T-helper 2 cell treated with Interferon-gamma antibody and Interleukin-4, amounts not matched to agents 5 μg/mL and 100 μg/mL, for 36 hours (primary cell): ENCODE results near the gene DDIT3.
"Not testable (repeated sequence)": the region's sequence is repeated elsewhere in the genome, so short reads cannot be mapped to it uniquely, and the experiment has no call there.

ENCODE experiments used
- DNase-seq: peaks from one replicate; pipeline ENCODE4 v3.0.0; 2021; ENCODE audit warnings: low spot score
- H3K27ac Mint-ChIP-seq: one replicate; pipeline ENCODE4 v1.8.0; 2021; ENCODE audit warnings: mild to moderate bottlenecking, mixed read lengths
- H3K27me3 Mint-ChIP-seq: one replicate; pipeline ENCODE4 v1.8.0; 2021; ENCODE audit warnings: low read depth, mixed read lengths
- H3K36me3 Mint-ChIP-seq: one replicate; pipeline ENCODE4 v1.8.0; 2021; ENCODE audit warnings: low read depth, mixed read lengths
- H3K4me1 Mint-ChIP-seq: one replicate; pipeline ENCODE4 v1.8.0; 2021; ENCODE audit warnings: low read depth, mixed read lengths
- H3K4me3 Mint-ChIP-seq: one replicate; pipeline ENCODE4 v1.8.0; 2022; ENCODE audit warnings: mild to moderate bottlenecking, moderate library complexity, mixed read lengths
- H3K9me3 Mint-ChIP-seq: one replicate; pipeline ENCODE4 v1.8.0; 2021; ENCODE audit warnings: mixed read lengths

Gene DDIT3

GRCh38 chr12:57525615-57526383 lies 5.5 kb upstream of the DDIT3 start:
- peaks cover 30% of the 10 kb centered on the region for H3K4me1 Mint-ChIP-seq
- no peaks in the 10 kb centered on the region for H3K9me3 Mint-ChIP-seq
- peak overlapping the region; percentile 20 for H3K27ac Mint-ChIP-seq

GRCh38 chr12:57524814-57525614 lies 4.7 kb upstream of the DDIT3 start:
- DNase-seq: no peak
- Mint-ChIP-seq H3K9me3 (no peaks in the 10 kb centered on the region), H3K27ac (peak overlapping the region; percentile 90), H3K27me3 (peaks cover 5% of the 10 kb centered on the region), H3K4me3 (peak overlapping the region; percentile 97), H3K36me3 (peaks cover 48% of the 10 kb centered on the region), H3K4me1 (peaks cover 30% of the 10 kb centered on the region)

More at GRCh38 chr12:57525615-57526383, 5.5 kb upstream of the DDIT3 start:
- no peak for DNase-seq
- Mint-ChIP-seq H3K27me3 (peaks cover 3% of the 10 kb centered on the region), H3K36me3 (peaks cover 48% of the 10 kb centered on the region), H3K4me3 (no peak overlapping the region)

- peaks cover 48% of the 10 kb centered on the region for H3K36me3 Mint-ChIP-seq
- H3K9me3 Mint-ChIP-seq: no peaks in the 10 kb centered on the region
- DNase-seq: no peak
- peak overlapping the region; percentile 97 for H3K4me3 Mint-ChIP-seq
- H3K4me1 Mint-ChIP-seq: peaks cover 34% of the 10 kb centered on the region
- peaks cover 5% of the 10 kb centered on the region for H3K27me3 Mint-ChIP-seq
- peak overlapping the region; percentile 90 for H3K27ac Mint-ChIP-seq
Measured at GRCh38 chr12:57523706-57524614, 3.6 kb upstream of the DDIT3 start.

- Mint-ChIP-seq H3K27ac (peak overlapping the region; percentile 90), H3K27me3 (peaks cover 5% of the 10 kb centered on the region), H3K4me3 (peak overlapping the region; percentile 97), H3K36me3 (peaks cover 48% of the 10 kb centered on the region), H3K4me1 (peaks cover 41% of the 10 kb centered on the region), H3K9me3 (no peaks in the 10 kb centered on the region)
- no peak for DNase-seq
Measured at GRCh38 chr12:57522887-57523705, 2.8 kb upstream of the DDIT3 start.

- Mint-ChIP-seq H3K36me3 (peaks cover 54% of the 10 kb centered on the region), H3K4me1 (peaks cover 46% of the 10 kb centered on the region), H3K9me3 (no peaks in the 10 kb centered on the region), H3K27ac (peak within 1 kb of the TSS; percentile 100), H3K27me3 (peaks cover 5% of the 10 kb centered on the region), H3K4me3 (peak within 1 kb of the TSS; percentile 97)
- peak; percentile 94 for DNase-seq
Measured at GRCh38 chr12:57522011-57522886, 1.9 kb upstream of the DDIT3 start, which contains the start of gene MBD6. Gene MBD6, plus strand, starts transcription at chr12:57522824. Its CDS starts 1,480 bp downstream, at chr12:57524304.

- H3K27ac Mint-ChIP-seq: peak overlapping the region; percentile 100
- peak overlapping the region; percentile 97 for H3K4me3 Mint-ChIP-seq
- peak; percentile 27 for DNase-seq
- H3K27me3 Mint-ChIP-seq: peaks cover 5% of the 10 kb centered on the region
- peaks cover 54% of the 10 kb centered on the region for H3K36me3 Mint-ChIP-seq
- no peaks in the 10 kb centered on the region for H3K9me3 Mint-ChIP-seq
- H3K4me1 Mint-ChIP-seq: peaks cover 46% of the 10 kb centered on the region
Measured at GRCh38 chr12:57521525-57522010, 1.3 kb upstream of the DDIT3 start.

- H3K4me3 Mint-ChIP-seq: peak overlapping the region; percentile 97
- H3K4me1 Mint-ChIP-seq: peaks cover 44% of the 10 kb centered on the region
- peaks cover 65% of the 10 kb centered on the region for H3K36me3 Mint-ChIP-seq
- H3K9me3 Mint-ChIP-seq: no peaks in the 10 kb centered on the region
- peaks cover 5% of the 10 kb centered on the region for H3K27me3 Mint-ChIP-seq
- no peak for DNase-seq
- H3K27ac Mint-ChIP-seq: peak overlapping the region; percentile 100
Measured at GRCh38 chr12:57519796-57520052, 590 bp downstream of the DDIT3 start.

- DNase-seq: no peak
- peaks cover 65% of the 10 kb centered on the region for H3K36me3 Mint-ChIP-seq
- H3K27ac Mint-ChIP-seq: peak overlapping the region; percentile 100
- no peaks in the 10 kb centered on the region for H3K9me3 Mint-ChIP-seq
- peaks cover 41% of the 10 kb centered on the region for H3K4me1 Mint-ChIP-seq
- H3K27me3 Mint-ChIP-seq: peaks cover 5% of the 10 kb centered on the region
- peak overlapping the region; percentile 97 for H3K4me3 Mint-ChIP-seq
Measured at GRCh38 chr12:57518920-57519795, 1.2 kb downstream of the DDIT3 start.

- peak overlapping the region; percentile 22 for H3K27ac Mint-ChIP-seq
- H3K4me3 Mint-ChIP-seq: peak overlapping the region; percentile 97
- peaks cover 62% of the 10 kb centered on the region for H3K36me3 Mint-ChIP-seq
- no peaks in the 10 kb centered on the region for H3K9me3 Mint-ChIP-seq
- peaks cover 5% of the 10 kb centered on the region for H3K27me3 Mint-ChIP-seq
- peaks cover 33% of the 10 kb centered on the region for H3K4me1 Mint-ChIP-seq
- no peak for DNase-seq
Measured at GRCh38 chr12:57518176-57518919, 2.0 kb downstream of the DDIT3 start.

GRCh38 chr12:57517718-57518117 lies 2.6 kb downstream of the DDIT3 start:
- H3K27me3 Mint-ChIP-seq, H3K9me3 Mint-ChIP-seq, DNase-seq, H3K27ac Mint-ChIP-seq: not testable (repeated sequence)
- Mint-ChIP-seq H3K4me1 (peaks cover 30% of the 10 kb centered on the region), H3K4me3 (peak overlapping the region; percentile 30), H3K36me3 (peaks cover 65% of the 10 kb centered on the region)

GRCh38 chr12:57517187-57517586 lies 3.1 kb downstream of the DDIT3 start:
- Mint-ChIP-seq H3K27me3 (peaks cover 5% of the 10 kb centered on the region), H3K4me3 (no peak overlapping the region), H3K27ac (peak overlapping the region; percentile 58), H3K9me3 (no peaks in the 10 kb centered on the region), H3K4me1 (peaks cover 29% of the 10 kb centered on the region), H3K36me3 (peaks cover 70% of the 10 kb centered on the region)
- DNase-seq: no peak
